T-cell (primary cell): ENCODE measurements around the gene BCLAF3. TPM values are rescaled to one million over a fixed set of nuclear protein-coding genes. Genes with fewer than 3 reads are reported as not detected.
A peak's percentile ranks its signal among the peaks of the same experiment; 100 is the strongest.

Experiments used
- ATAC-seq, 4 experiments: fragments of 200-7000 bp in 3 of 4; fragments of 150-1000 bp in 1 of 4; cut with Tn5 transposase; replicated peaks in 1 of 4; 1 replicate in 3 of 4; 2 replicates in 1 of 4; pipeline ENCODE4 v1.10.0; 2021; ENCODE audit warnings: moderate library complexity in 3 of 4, mild to moderate bottlenecking in 2 of 4, moderate number of reproducible peaks in 1 of 4
- CTCF ChIA-PET, 2 donors: fragments of 300-600 bp; sonication (Branson Sonifier 250); formaldehyde crosslinking; loops; one replicate each; lab custom pipeline; 2022; ENCODE audit warnings: antibody characterized with exemption in 2 of 2; lab: Charles Lee
- POLR2A ChIA-PET, 2 donors: fragments of 300-600 bp; sonication (Branson Sonifier 250); formaldehyde crosslinking; loops; one replicate each; lab custom pipeline; 2022; ENCODE audit warnings: antibody characterized with exemption in 2 of 2; lab: Charles Lee
- DNase-seq, 35 experiments: peaks; one replicate each; pipeline versions ENCODE4 v3.0.0 to v3.0.0-alpha.2; 2013 to 2023
- H3K27ac ChIP-seq: one replicate; pipeline ENCODE4 v1.5.1; 2013; ENCODE audit warnings: low read length
- H3K27me3 ChIP-seq, 2 experiments: replicated peaks in 1 of 2; 1 replicate in 1 of 2; 2 replicates in 1 of 2; pipeline versions ENCODE4 v1.6.1 to v1.7.0; 2013; ENCODE audit warnings: low read length in 1 of 2, mixed read lengths in 1 of 2; ENCODE audit not compliant: control insufficient read depth in 2 of 2, insufficient read depth in 2 of 2; ENCODE audit errors: extremely low read depth in 1 of 2
- H3K36me3 ChIP-seq, 2 donors: 1 replicate in 1 of 2; 2 replicates in 1 of 2; pipeline versions ENCODE4 v1.6.1 to v1.7.0; 2013; ENCODE audit warnings: low read length in 1 of 2; ENCODE audit not compliant: control insufficient read depth in 2 of 2, insufficient read depth in 1 of 2; ENCODE audit errors: extremely low read depth in 1 of 2
- H3K4me1 ChIP-seq, 2 experiments: 1 replicate in 1 of 2; 2 replicates in 1 of 2; pipeline versions ENCODE4 v1.6.1 to v1.7.0; 2013; ENCODE audit warnings: low read length in 2 of 2, mixed read lengths in 1 of 2; ENCODE audit not compliant: insufficient read depth in 2 of 2, control insufficient read depth in 1 of 2; ENCODE audit errors: extremely low read depth in 1 of 2
- H3K4me3 ChIP-seq, 2 donors: 1 replicate in 1 of 2; 2 replicates in 1 of 2; pipeline versions ENCODE4 v1.5.1 to v1.7.0; 2013; ENCODE audit warnings: mild to moderate bottlenecking in 2 of 2, low read length in 1 of 2, moderate library complexity in 1 of 2; ENCODE audit not compliant: control insufficient read depth in 1 of 2; ENCODE audit errors: extremely low read depth in 1 of 2
- H3K9me3 ChIP-seq: 2 replicates; pipeline ENCODE4 v1.7.0; 2013
- H3K27ac Mint-ChIP-seq, 2 donors: one replicate each; pipeline ENCODE4 v1.8.0; 2020 to 2021; ENCODE audit warnings: mild to moderate bottlenecking in 2 of 2, mixed read lengths in 2 of 2
- H3K27me3 Mint-ChIP-seq, 2 donors: one replicate each; pipeline ENCODE4 v1.8.0; 2021 to 2022; ENCODE audit warnings: mixed read lengths in 2 of 2
- H3K36me3 Mint-ChIP-seq: one replicate; pipeline ENCODE4 v1.8.0; 2021; ENCODE audit warnings: mixed read lengths
- H3K4me1 Mint-ChIP-seq, 3 donors: one replicate each; pipeline ENCODE4 v1.8.0; 2020 to 2022; ENCODE audit warnings: mixed read lengths in 3 of 3, mild to moderate bottlenecking in 1 of 3
- H3K4me3 Mint-ChIP-seq, 3 donors: one replicate each; pipeline ENCODE4 v1.8.0; 2020 to 2022; ENCODE audit warnings: mild to moderate bottlenecking in 3 of 3, mixed read lengths in 3 of 3, moderate library complexity in 3 of 3
- H3K9me3 Mint-ChIP-seq, 3 donors: one replicate each; pipeline ENCODE4 v1.8.0; 2020 to 2022; ENCODE audit warnings: mixed read lengths in 3 of 3
- WGBS: methylation state at CpG from one replicate; pipeline ENCODE4 v1.1.5; 2013; ENCODE audit warnings: missing lambda C conversion rate; ENCODE audit not compliant: insufficient coverage; 5-methylcytosine and 5-hydroxymethylcytosine counted together
- total RNA-seq, 35 experiments: library from RNA in 6 of 35; stranded (reverse) in 6 of 35; fragments of 120-200 nt in 1 of 35; gene quantifications; one replicate each; pipeline versions ENCODE4 v1.2.1 to v1.2.4 and lab custom pipeline; 2013 to 2026

The BCLAF3 gene
- total RNA-seq, 5 donors from 2014 or later (not counting 1 experiment from before 2014, with no cell fraction given) = 9.1 to 13.6 (median 10.0) TPM

GRCh38 chrX:19964017-19964710, 26.7 kb downstream of the BCLAF3 start:
- ATAC-seq = no peak
- Mint-ChIP-seq H3K27me3 (peaks cover 0 to 4% of the 10 kb centered on the region in 2 donors), H3K9me3 (no peaks in the 10 kb centered on the region), H3K27ac (no peak overlapping the region), H3K36me3 (peaks cover 33% of the 10 kb centered on the region), H3K4me3 (no peak overlapping the region), H3K4me1 (peaks cover 0 to 7% (median 2%) of the 10 kb centered on the region in 3 donors)
- Histone ChIP-seq H3K27me3 (no peaks in the 10 kb centered on the region), H3K27ac (no peak overlapping the region), H3K4me3 (no peak overlapping the region), H3K4me1 (no peaks in the 10 kb centered on the region), H3K36me3 (peaks cover 0 to 17% of the 10 kb centered on the region in 2 donors), H3K9me3 (no peaks in the 10 kb centered on the region)
- 0% methylated on average over 1 of the region's 9 CpGs for WGBS
- POLR2A ChIA-PET = no interaction called here
- CTCF ChIA-PET = interaction anchor here in 1 of 2 donors (0.6 kb wide), 1 partner anchor 40 kb away, joined by 4 read pairs; no protein-coding TSS in a partner anchor
- peak in 2 of 35 experiments; percentile 2 for DNase-seq

GRCh38 chrX:19960913-19961312, 29.9 kb downstream of the BCLAF3 start:
- Histone ChIP-seq H3K27me3 (no peaks in the 10 kb centered on the region), H3K27ac (no peak overlapping the region), H3K36me3 (peaks cover 0 to 7% of the 10 kb centered on the region in 2 donors), H3K4me3 (no peak overlapping the region), H3K9me3 (no peaks in the 10 kb centered on the region), H3K4me1 (no peaks in the 10 kb centered on the region)
- no peak overlapping the region for H3K27ac Mint-ChIP-seq
- H3K36me3 Mint-ChIP-seq = peaks cover 28% of the 10 kb centered on the region
- H3K27me3 Mint-ChIP-seq = peaks cover 0 to 9% of the 10 kb centered on the region in 2 donors
- H3K9me3 Mint-ChIP-seq = no peaks in the 10 kb centered on the region
- DNase-seq (no peak), ATAC-seq (no peak)
- CTCF ChIA-PET = interaction anchor here in 1 of 2 donors (0.7 kb wide), 1 partner anchor 74 kb away, joined by 3 read pairs; the partner anchor contains the start of gene SH3KBP1
- peaks cover 0 to 7% (median 4%) of the 10 kb centered on the region in 3 donors for H3K4me1 Mint-ChIP-seq
- POLR2A ChIA-PET = no interaction called here
- 100% methylated on average over 1 of the region's 1 CpG for WGBS
- no peak overlapping the region for H3K4me3 Mint-ChIP-seq

- Mint-ChIP-seq H3K9me3 (no peaks in the 10 kb centered on the region), H3K36me3 (peaks cover 20% of the 10 kb centered on the region), H3K4me3 (no peak overlapping the region), H3K4me1 (peaks cover 0 to 7% (median 2%) of the 10 kb centered on the region in 3 donors), H3K27ac (no peak overlapping the region), H3K27me3 (peaks cover 0 to 9% of the 10 kb centered on the region in 2 donors)
- H3K9me3 ChIP-seq = no peaks in the 10 kb centered on the region
- ATAC-seq (no peak), DNase-seq (no peak)
- WGBS = 100% methylated on average over 1 of the region's 6 CpGs
- no peaks in the 10 kb centered on the region for H3K27me3 ChIP-seq
- H3K4me3 ChIP-seq = no peak overlapping the region
- H3K4me1 ChIP-seq = no peaks in the 10 kb centered on the region
- ChIA-PET POLR2A (no interaction called here), CTCF (interaction anchor here in 1 of 2 donors (0.6 kb wide), 1 partner anchor 34 kb away, joined by 3 read pairs; no protein-coding TSS in a partner anchor)
- no peak overlapping the region for H3K27ac ChIP-seq
- peaks cover 0 to 3% of the 10 kb centered on the region in 2 donors for H3K36me3 ChIP-seq
Measured at GRCh38 chrX:19958552-19959486, 32.0 kb downstream of the BCLAF3 start.

GRCh38 chrX:19956923-19957322, 33.9 kb downstream of the BCLAF3 start:
- CTCF ChIA-PET = interaction anchor here in 1 of 2 donors (0.7 to 0.8 kb wide), 2 partner anchors 9 to 585 kb away, joined by 3 read pairs; no protein-coding TSS in a partner anchor
- H3K27ac Mint-ChIP-seq = no peak overlapping the region
- WGBS = no CpG with 5 or more reads among the region's 6 CpGs

GRCh38 chrX:19956306-19956705, 34.6 kb downstream of the BCLAF3 start:
- H3K4me3 ChIP-seq = no peak overlapping the region
- no peaks in the 10 kb centered on the region for H3K9me3 Mint-ChIP-seq
- no peak overlapping the region for H3K4me3 Mint-ChIP-seq
- ChIA-PET POLR2A (interaction anchor here in 1 of 2 donors (0.6 kb wide), 1 partner anchor 190 kb away, joined by 8 read pairs; no protein-coding TSS in a partner anchor), CTCF (no interaction called here)
- peaks cover 0 to 9% of the 10 kb centered on the region in 2 donors for H3K27me3 Mint-ChIP-seq
- H3K36me3 Mint-ChIP-seq = peaks cover 20% of the 10 kb centered on the region
- no peak for ATAC-seq
- no peaks in the 10 kb centered on the region for H3K9me3 ChIP-seq
- H3K27me3 ChIP-seq = no peaks in the 10 kb centered on the region
- no peak for DNase-seq
- H3K4me1 Mint-ChIP-seq = peaks cover 0 to 7% (median 4%) of the 10 kb centered on the region in 3 donors
- H3K27ac ChIP-seq = no peak overlapping the region
- H3K36me3 ChIP-seq = peaks cover 0 to 6% of the 10 kb centered on the region in 2 donors
- H3K27ac Mint-ChIP-seq = no peak overlapping the region
- no peaks in the 10 kb centered on the region for H3K4me1 ChIP-seq

More at GRCh38 chrX:19956923-19957322, 33.9 kb downstream of the BCLAF3 start:
- H3K36me3 ChIP-seq = peaks cover 0 to 6% of the 10 kb centered on the region in 2 donors
- no peaks in the 10 kb centered on the region for H3K4me1 ChIP-seq
- Mint-ChIP-seq H3K4me1 (peaks cover 0 to 7% (median 4%) of the 10 kb centered on the region in 3 donors), H3K27me3 (peaks cover 0 to 9% of the 10 kb centered on the region in 2 donors), H3K4me3 (no peak overlapping the region), H3K36me3 (peaks cover 20% of the 10 kb centered on the region), H3K9me3 (no peaks in the 10 kb centered on the region)
- POLR2A ChIA-PET = interaction anchor here in 1 of 2 donors (0.6 kb wide), 1 partner anchor 190 kb away, joined by 8 read pairs; no protein-coding TSS in a partner anchor
- no peaks in the 10 kb centered on the region for H3K27me3 ChIP-seq
- DNase-seq (no peak), ATAC-seq (no peak)
- H3K9me3 ChIP-seq = no peaks in the 10 kb centered on the region
- H3K4me3 ChIP-seq = no peak overlapping the region
- no peak overlapping the region for H3K27ac ChIP-seq

- ATAC-seq (no peak), DNase-seq (no peak)
- WGBS = no CpG with 5 or more reads among the region's 2 CpGs
- no peak overlapping the region for H3K4me3 ChIP-seq
- no peaks in the 10 kb centered on the region for H3K27me3 ChIP-seq
- H3K27me3 Mint-ChIP-seq = peaks cover 0 to 5% of the 10 kb centered on the region in 2 donors
- no peak overlapping the region for H3K27ac ChIP-seq
- peaks cover 19% of the 10 kb centered on the region for H3K36me3 Mint-ChIP-seq
- H3K4me3 Mint-ChIP-seq = no peak overlapping the region
- peaks cover 0 to 4% (median 0%) of the 10 kb centered on the region in 3 donors for H3K4me1 Mint-ChIP-seq
- H3K4me1 ChIP-seq = no peaks in the 10 kb centered on the region
- ChIA-PET CTCF (no interaction called here), POLR2A (no interaction called here)
- peaks cover 0 to 6% of the 10 kb centered on the region in 2 donors for H3K36me3 ChIP-seq
- H3K9me3 Mint-ChIP-seq = no peaks in the 10 kb centered on the region
- H3K9me3 ChIP-seq = no peaks in the 10 kb centered on the region
- H3K27ac Mint-ChIP-seq = no peak overlapping the region
Measured at GRCh38 chrX:19955306-19955705, 35.6 kb downstream of the BCLAF3 start.
